NT2/D1 (cell line): ENCODE data around the gene ORC6.

Experiments used
- DNase-seq: peaks from one replicate; pipeline ENCODE4 v3.0.0-alpha.2; 2011; ENCODE audit warnings: low read depth, low spot score
- H3K27me3 ChIP-seq: 2 replicates; pipeline ENCODE4 v1.6.0; 2011; ENCODE audit warnings: mild to moderate bottlenecking; ENCODE audit not compliant: insufficient read length, insufficient read depth
- H3K36me3 ChIP-seq: 2 replicates; pipeline ENCODE4 v1.6.1; 2011; ENCODE audit warnings: mild to moderate bottlenecking, low read length, mixed read lengths; ENCODE audit not compliant: insufficient read depth, insufficient read length
- H3K4me1 ChIP-seq: 2 replicates; pipeline ENCODE4 v1.5.1; 2011; ENCODE audit not compliant: insufficient read depth, insufficient read length
- H3K4me3 ChIP-seq: 2 replicates; pipeline ENCODE4 v1.5.1; 2011; ENCODE audit warnings: low read depth; ENCODE audit not compliant: insufficient read length
- H3K9ac ChIP-seq: 2 replicates; pipeline ENCODE4 v1.6.0; 2011; ENCODE audit warnings: low read depth; ENCODE audit not compliant: insufficient read length
- H3K9me3 ChIP-seq: 2 replicates; pipeline ENCODE4 v1.5.1; 2011; ENCODE audit warnings: mild to moderate bottlenecking, low read length; ENCODE audit not compliant: insufficient read depth
- SUZ12 ChIP-seq: IDR thresholded peaks from 2 replicates; pipeline ENCODE4 v1.6.1; 2011; ENCODE audit not compliant: insufficient read length, insufficient read depth; ENCODE audit errors: extremely low read depth
- YY1 ChIP-seq: IDR thresholded peaks from 2 replicates; pipeline ENCODE4 v1.6.1; 2011; ENCODE audit not compliant: insufficient read length, insufficient read depth
- ZNF274 ChIP-seq: IDR thresholded peaks from 2 replicates; pipeline ENCODE4 v1.6.1; 2011; ENCODE audit warnings: mild to moderate bottlenecking, low read depth, low read length

Gene ORC6

DNA sequence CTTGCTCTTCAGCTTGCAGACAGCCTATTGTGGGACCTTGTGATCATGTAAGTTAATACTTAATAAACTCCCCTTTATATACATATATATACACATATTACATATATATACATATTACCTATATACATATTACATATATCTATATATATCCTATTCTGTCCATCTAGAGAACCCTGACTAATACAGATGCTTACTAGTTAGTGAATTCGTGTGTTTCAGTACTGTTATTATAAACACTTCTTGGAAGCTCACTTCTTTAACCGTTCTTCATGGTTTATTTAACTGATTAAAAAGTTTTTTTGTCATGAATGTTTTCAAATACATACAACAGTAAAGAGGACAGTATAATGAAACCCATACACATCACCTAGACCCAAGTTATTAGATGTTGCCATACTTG is 12.6 kb downstream of the ORC6 start:
- no peak overlapping the region for H3K4me3 ChIP-seq
- H3K4me1 ChIP-seq: no peaks in the 10 kb centered on the region
- peaks cover 37% of the 10 kb centered on the region for H3K36me3 ChIP-seq
- H3K9ac ChIP-seq: no peak overlapping the region
- DNase-seq: no peak
- H3K27me3 ChIP-seq: no peaks in the 10 kb centered on the region
- no peaks in the 10 kb centered on the region for H3K9me3 ChIP-seq
- TF ChIP-seq YY1 (no peak), ZNF274 (no peak), SUZ12 (no peak)

DNA sequence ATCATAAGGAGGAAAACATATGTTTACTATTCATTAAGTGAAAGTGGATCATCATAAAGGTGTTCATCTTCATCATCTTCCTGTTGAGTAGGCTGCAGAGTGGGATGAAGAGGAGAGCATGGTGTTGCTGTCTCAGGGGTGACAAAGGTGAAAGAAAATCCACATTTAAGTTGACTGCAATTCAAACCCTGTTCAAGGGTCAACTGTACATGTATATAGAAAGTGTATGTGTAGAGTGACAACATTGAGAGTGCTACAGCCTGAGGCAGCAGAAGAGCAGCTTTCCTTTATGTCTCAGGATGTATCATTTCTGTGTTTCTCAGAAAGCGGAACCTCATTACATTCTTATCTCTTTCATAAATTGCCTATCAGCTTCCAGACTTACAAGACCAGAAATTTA is 17.2 kb downstream of the ORC6 start:
- no peaks in the 10 kb centered on the region for H3K4me1 ChIP-seq
- no peak for DNase-seq
- no peaks in the 10 kb centered on the region for H3K27me3 ChIP-seq
- no peaks in the 10 kb centered on the region for H3K9me3 ChIP-seq
- peaks cover 2% of the 10 kb centered on the region for H3K36me3 ChIP-seq
- TF ChIP-seq YY1: no peak
- TF ChIP-seq ZNF274: no peak
- TF ChIP-seq SUZ12: no peak
- no peak overlapping the region for H3K9ac ChIP-seq
- no peak overlapping the region for H3K4me3 ChIP-seq

GRCh38 chr16:46709469-46710005 is 20.1 kb downstream of the ORC6 start:
- H3K4me3 ChIP-seq: no peak overlapping the region
- H3K4me1 ChIP-seq: no peaks in the 10 kb centered on the region
- no peaks in the 10 kb centered on the region for H3K9me3 ChIP-seq
- H3K9ac ChIP-seq: no peak overlapping the region
- no peaks in the 10 kb centered on the region for H3K36me3 ChIP-seq
- DNase-seq: no peak
- no peak for TF ChIP-seq ZNF274
- TF ChIP-seq SUZ12: no peak
- no peak for TF ChIP-seq YY1
- no peaks in the 10 kb centered on the region for H3K27me3 ChIP-seq

DNA sequence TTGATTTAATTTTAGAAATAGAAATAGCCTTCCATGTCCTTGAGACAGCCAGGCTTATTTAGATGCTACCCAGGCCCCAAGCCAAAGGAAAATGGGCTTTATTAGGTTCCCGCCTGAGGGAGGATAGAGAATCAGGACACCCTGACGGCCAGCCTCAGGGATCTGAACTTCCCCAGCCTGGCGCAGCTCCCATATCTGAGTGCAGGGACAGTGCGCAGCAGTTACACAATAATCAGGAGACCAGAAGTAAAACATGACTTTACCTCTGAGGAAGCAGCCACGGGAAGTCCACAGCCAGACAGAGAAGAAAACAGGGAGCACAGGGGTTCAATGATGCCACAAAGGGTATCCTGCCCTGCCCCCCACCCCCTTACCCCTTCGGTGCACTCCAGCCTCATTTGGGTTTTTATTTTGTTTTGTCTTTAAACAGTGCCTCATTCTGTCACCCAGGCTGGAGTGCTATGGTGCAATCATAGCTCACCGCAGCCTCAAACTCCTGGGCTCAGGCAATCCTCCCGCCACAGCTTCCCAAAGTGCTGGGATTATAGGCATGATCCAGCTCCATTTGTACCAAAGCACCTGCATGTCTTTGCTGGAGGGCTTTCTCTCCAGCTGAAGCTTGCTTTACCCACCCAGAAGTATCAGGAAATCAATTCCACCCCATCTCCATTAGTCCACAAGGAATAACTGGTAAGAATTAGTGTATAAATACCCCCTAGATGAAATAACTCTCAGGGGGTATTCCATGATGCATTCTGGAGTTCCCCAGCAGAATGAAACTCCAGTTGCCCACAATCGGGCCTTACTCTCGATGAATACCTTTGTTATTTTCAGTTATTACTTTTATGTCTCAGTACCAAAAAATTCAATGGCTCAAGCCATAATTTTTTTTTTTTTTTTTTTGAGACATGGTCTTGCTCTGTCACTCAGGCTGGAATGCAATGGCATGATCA is 21.9 kb downstream of the ORC6 start:
- no peaks in the 10 kb centered on the region for H3K36me3 ChIP-seq
- TF ChIP-seq SUZ12 (no peak), YY1 (no peak), ZNF274 (no peak)
- H3K4me3 ChIP-seq: no peak overlapping the region
- H3K27me3 ChIP-seq: no peaks in the 10 kb centered on the region
- no peak overlapping the region for H3K9ac ChIP-seq
- no peaks in the 10 kb centered on the region for H3K4me1 ChIP-seq
- no peaks in the 10 kb centered on the region for H3K9me3 ChIP-seq
- no peak for DNase-seq

DNA sequence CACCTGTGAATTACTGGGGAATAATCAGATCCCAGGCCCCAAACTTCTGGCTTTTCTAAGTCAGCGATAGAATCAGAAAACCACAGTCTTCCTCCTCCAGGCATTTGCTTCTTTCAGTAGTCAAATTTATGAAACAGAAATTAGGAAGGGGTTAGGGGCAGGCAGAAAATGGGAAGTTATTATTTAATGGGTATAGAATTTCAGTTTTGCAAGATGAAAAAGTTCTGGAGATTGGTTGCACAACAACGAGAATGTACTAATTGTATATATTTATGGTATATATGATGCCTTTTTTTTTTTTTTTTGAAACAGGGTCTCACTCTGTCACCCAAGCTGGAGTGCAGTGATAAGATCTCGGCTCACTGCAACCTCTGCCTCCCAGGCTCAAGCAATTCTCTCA is 23.5 kb downstream of the ORC6 start:
- H3K36me3 ChIP-seq: no peaks in the 10 kb centered on the region
- no peak overlapping the region for H3K4me3 ChIP-seq
- TF ChIP-seq YY1 (no peak), SUZ12 (no peak), ZNF274 (no peak)
- no peaks in the 10 kb centered on the region for H3K27me3 ChIP-seq
- no peak for DNase-seq
- H3K4me1 ChIP-seq: no peaks in the 10 kb centered on the region
- no peak overlapping the region for H3K9ac ChIP-seq
- no peaks in the 10 kb centered on the region for H3K9me3 ChIP-seq

GRCh38 chr16:46713634-46714033 is 24.2 kb downstream of the ORC6 start:
- TF ChIP-seq SUZ12 (no peak), YY1 (no peak), ZNF274 (no peak)

DNA sequence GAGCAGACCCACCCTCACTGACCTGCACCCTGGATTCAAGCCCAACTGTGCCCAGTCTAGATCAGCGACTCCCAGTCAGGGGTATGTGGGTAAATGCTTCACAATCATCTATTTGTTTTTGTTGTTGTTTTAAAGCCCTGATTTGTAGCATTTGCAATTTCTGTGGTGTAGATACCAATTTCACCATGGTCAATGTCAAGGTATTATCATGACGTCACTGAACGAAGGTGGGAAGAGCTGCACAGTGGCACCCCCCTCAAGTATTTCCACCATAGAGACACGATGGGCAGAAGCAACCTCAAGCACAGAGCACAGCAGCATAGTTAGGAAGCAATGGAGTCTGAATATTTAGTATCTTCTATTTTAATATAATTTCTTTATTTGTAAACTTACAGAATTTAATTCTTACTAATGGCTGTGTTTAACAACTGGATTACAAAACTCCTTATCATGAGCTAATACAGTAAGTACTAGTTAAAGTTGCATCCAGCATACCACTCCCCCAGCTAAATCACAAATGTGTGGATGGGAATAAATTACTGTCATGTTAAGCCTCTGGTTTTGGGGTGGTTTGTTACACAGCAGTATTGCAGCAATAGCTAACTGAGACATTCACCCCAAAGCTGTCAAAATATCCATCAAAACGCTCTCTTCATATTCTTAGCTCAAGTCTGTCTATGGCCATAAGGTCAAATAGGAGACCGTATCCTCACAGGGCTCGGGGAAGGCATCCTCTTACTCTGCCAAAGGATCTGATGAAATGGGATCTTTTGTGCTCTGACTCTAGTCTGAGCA is 25.5 kb downstream of the ORC6 start:
- no peak for TF ChIP-seq SUZ12
- TF ChIP-seq YY1: no peak
- no peak for TF ChIP-seq ZNF274
- Histone ChIP-seq H3K4me1 (no peaks in the 10 kb centered on the region), H3K27me3 (no peaks in the 10 kb centered on the region), H3K9me3 (no peaks in the 10 kb centered on the region), H3K4me3 (no peak overlapping the region), H3K9ac (no peak overlapping the region), H3K36me3 (no peaks in the 10 kb centered on the region)
- DNase-seq: no peak

More at GRCh38 chr16:46713634-46714033, 24.2 kb downstream of the ORC6 start:
- Histone ChIP-seq H3K4me1 (no peaks in the 10 kb centered on the region), H3K27me3 (no peaks in the 10 kb centered on the region), H3K9ac (no peak overlapping the region), H3K36me3 (no peaks in the 10 kb centered on the region), H3K9me3 (no peaks in the 10 kb centered on the region), H3K4me3 (no peak overlapping the region)
- no peak for DNase-seq
